HepG2 (cell line): ENCODE results near the gene TMTC1. TPM values are rescaled to one million over a fixed set of nuclear protein-coding genes. Genes with fewer than 3 reads are reported as not detected.

Experiments
- ATAC-seq: fragments of 200-7000 bp; cut with Tn5 transposase; 3 replicates; pipeline ENCODE4 v1.9.1; 2020; ENCODE audit warnings: mild to moderate bottlenecking, moderate library complexity
- BruUV-seq: library from RNA; stranded (reverse); fragments of 400-500 nt; replicated peaks from 2 replicates; lab custom pipeline; 2021; lab: Mats Ljungman, UMichigan
- CTCF ChIA-PET: fragments of 300-600 bp; formaldehyde crosslinking; extraction: SDS; loops from one replicate; lab custom pipeline; 2021; ENCODE audit warnings: low total read pairs, inconsistent platforms, low intra/inter-chr PET ratio; lab: Yijun Ruan, JAX
- POLR2A ChIA-PET: fragments of 350-600 bp; sonication (Branson Sonifier 250); formaldehyde crosslinking; loops from one replicate; lab custom pipeline; 2020; ENCODE audit warnings: antibody characterized with exemption, inconsistent platforms; lab: Yijun Ruan, JAX
- DNase-seq: peaks from one replicate; pipeline ENCODE4 v3.0.0-alpha.2; 2015; ENCODE audit warnings: low spot score
- FAIRE-seq: peaks from 3 replicates; lab custom pipeline; 2011; peaks lifted over from hg19 to GRCh38; lab: Jason Lieb, UNC
- H2AFZ ChIP-seq: one replicate; pipeline ENCODE4 v1.6.1; 2011; ENCODE audit warnings: low read length, inconsistent platforms
- H3K27ac ChIP-seq: fragments of 300-600 bp; 3 replicates; pipeline ENCODE4 v1.8.0; 2011; ENCODE audit warnings: mixed run types, mild to moderate bottlenecking, mixed read lengths, low read length, inconsistent platforms; ENCODE audit not compliant: insufficient read depth; ENCODE audit errors: extremely low read length
- H3K27me3 ChIP-seq, 2 experiments: fragments of 200-600 bp in 1 of 2; 2 replicates in 1 of 2; 3 replicates in 1 of 2; pipeline versions ENCODE4 v1.6.0 to v1.8.0; 2011; ENCODE audit warnings: low read length in 2 of 2, mild to moderate bottlenecking in 2 of 2, moderate library complexity in 2 of 2, inconsistent platforms in 1 of 2; ENCODE audit not compliant: insufficient read depth in 2 of 2, control insufficient read depth in 1 of 2
- H3K36me3 ChIP-seq, 2 experiments: fragments of 200-600 bp in 1 of 2; replicated peaks in 1 of 2; 2 replicates in 1 of 2; 3 replicates in 1 of 2; pipeline versions ENCODE4 v1.5.1 to v1.8.0; 2011; ENCODE audit warnings: low read length in 2 of 2, inconsistent platforms in 1 of 2; ENCODE audit not compliant: insufficient read depth in 2 of 2, control insufficient read depth in 1 of 2
- H3K4me1 ChIP-seq: 2 replicates; pipeline ENCODE4 v1.5.1; 2012; ENCODE audit warnings: low read length, inconsistent platforms; ENCODE audit not compliant: insufficient read depth
- H3K4me2 ChIP-seq: 2 replicates; pipeline ENCODE4 v1.6.0; 2011; ENCODE audit warnings: low read depth, low read length, inconsistent platforms
- H3K4me3 ChIP-seq, 3 experiments: fragments of 200-600 bp in 1 of 3; sonication (generic), shearing (Covaris generic) in 1 of 3; replicated peaks in 1 of 3; 2 replicates each; pipeline ENCODE4 v1.5.1; 2011 to 2016; ENCODE audit warnings: low read length in 3 of 3, inconsistent platforms in 2 of 3, low read depth in 2 of 3, mild to moderate bottlenecking in 2 of 3, control low read depth in 1 of 3, mixed read lengths in 1 of 3; ENCODE audit not compliant: insufficient read depth in 1 of 3
- H3K79me2 ChIP-seq: one replicate; pipeline ENCODE4 v1.6.1; 2011; ENCODE audit warnings: low read length, inconsistent platforms; ENCODE audit not compliant: insufficient read depth
- H3K9ac ChIP-seq: 2 replicates; pipeline ENCODE4 v1.6.0; 2011; ENCODE audit warnings: mild to moderate bottlenecking, low read depth, low read length, inconsistent platforms; ENCODE audit not compliant: insufficient read depth
- H3K9me3 ChIP-seq: 2 replicates; pipeline ENCODE4 v1.5.1; 2012; ENCODE audit warnings: mild to moderate bottlenecking, low read length
- H4K20me1 ChIP-seq: 2 replicates; pipeline ENCODE4 v1.6.0; 2011; ENCODE audit warnings: inconsistent platforms, mild to moderate bottlenecking, low read length, moderate library complexity; ENCODE audit not compliant: insufficient read depth
- NFE2L1 ChIP-seq: sonication (generic); formaldehyde crosslinking; IDR thresholded peaks from 2 replicates; pipeline ENCODE4 v1.4.0; 2020; ENCODE audit warnings: missing genetic modification reagents, mild to moderate bottlenecking, borderline replicate concordance
- SMC3 ChIP-seq: IDR thresholded peaks from 2 replicates; pipeline ENCODE4 v1.6.1; 2011; ENCODE audit warnings: low read length, improper control_type of control experiment
- STAG1 ChIP-seq: sonication (generic); formaldehyde crosslinking; IDR thresholded peaks from 2 replicates; pipeline ENCODE4 v1.4.0; 2020; ENCODE audit warnings: missing genetic modification reagents
- TARDBP ChIP-seq: sonication (generic); formaldehyde crosslinking; IDR thresholded peaks from 2 replicates; pipeline ENCODE4 v1.8.0; 2022; ENCODE audit warnings: mild to moderate bottlenecking, missing genetic modification reagents
- ZNF354B ChIP-seq: sonication (generic); formaldehyde crosslinking; IDR thresholded peaks from 2 replicates; pipeline ENCODE4 v1.8.0; 2022; ENCODE audit warnings: mild to moderate bottlenecking, missing genetic modification reagents
- in situ Hi-C: cut with HindIII; loops from 2 replicates; pipeline ENCODE4 v1.10.0; 2017; ENCODE audit warnings: low pct_unique_long_range_greater_than_20kb; ENCODE audit not compliant: extremely low pct_ligation_motif_present
- intact Hi-C: fragments of 100-400 bp; cut with micrococcal nuclease; formaldehyde crosslinking; loops from one replicate; pipeline ENCODE4 v1.10.0; 2022; ENCODE audit not compliant: unreplicated experiment
- polyA plus RNA-seq, 8 experiments: library from polyadenylated mRNA; depleted of rRNA in 3 of 8; stranded (reverse) in 7 of 8; unstranded in 1 of 8; fragments of >200 nt; fragmentation: Illumina TruSeq in 4 of 8; extraction: Trizol in 4 of 8; gene quantifications; 2 replicates each; pipeline versions ENCODE4 v1.2.1 to v1.2.3, GENCODE V29; 2011 to 2016; ENCODE audit warnings: low read depth in 4 of 8, missing spikeins in 1 of 8, mixed read lengths in 1 of 8; ENCODE audit not compliant: insufficient read depth in 1 of 8
- total RNA-seq, 5 experiments: library from RNA; depleted of rRNA; stranded (reverse); fragments of >200 nt; fragmentation: Illumina TruSeq; extraction: Trizol; gene quantifications; 2 replicates each; pipeline ENCODE4 v1.2.3, GENCODE V29; 2016; ENCODE audit warnings: low read depth in 1 of 5
- TF ChIP-seq, protein P1 (sequence below): sonication (generic); formaldehyde crosslinking; IDR thresholded peaks from 2 replicates; pipeline ENCODE4 v1.5.0; 2020; ENCODE audit warnings: mild to moderate bottlenecking, missing genetic modification reagents, moderate library complexity
- TF ChIP-seq, protein P2 (sequence below): sonication (generic); formaldehyde crosslinking; IDR thresholded peaks from 2 replicates; pipeline ENCODE4 v1.5.0; 2020; ENCODE audit warnings: missing genetic modification reagents, mild to moderate bottlenecking, borderline replicate concordance
- TF ChIP-seq, protein P3 (sequence below): sonication (generic); formaldehyde crosslinking; conservative IDR thresholded peaks from 2 replicates; pipeline ENCODE4 v1.4.0; 2020; ENCODE audit warnings: missing genetic modification reagents
- TF ChIP-seq, protein P4 (sequence below): sonication (generic); IDR thresholded peaks from 2 replicates; pipeline ENCODE4 v1.6.1; 2016; ENCODE audit warnings: low read depth, borderline replicate concordance

Gene TMTC1
- total and polyA plus RNA-seq, 2 of the 13 experiments (the other 11 are each of a cell fraction or from before 2014, with no cell fraction given) = 0.69 to 1.8 TPM

DNA sequence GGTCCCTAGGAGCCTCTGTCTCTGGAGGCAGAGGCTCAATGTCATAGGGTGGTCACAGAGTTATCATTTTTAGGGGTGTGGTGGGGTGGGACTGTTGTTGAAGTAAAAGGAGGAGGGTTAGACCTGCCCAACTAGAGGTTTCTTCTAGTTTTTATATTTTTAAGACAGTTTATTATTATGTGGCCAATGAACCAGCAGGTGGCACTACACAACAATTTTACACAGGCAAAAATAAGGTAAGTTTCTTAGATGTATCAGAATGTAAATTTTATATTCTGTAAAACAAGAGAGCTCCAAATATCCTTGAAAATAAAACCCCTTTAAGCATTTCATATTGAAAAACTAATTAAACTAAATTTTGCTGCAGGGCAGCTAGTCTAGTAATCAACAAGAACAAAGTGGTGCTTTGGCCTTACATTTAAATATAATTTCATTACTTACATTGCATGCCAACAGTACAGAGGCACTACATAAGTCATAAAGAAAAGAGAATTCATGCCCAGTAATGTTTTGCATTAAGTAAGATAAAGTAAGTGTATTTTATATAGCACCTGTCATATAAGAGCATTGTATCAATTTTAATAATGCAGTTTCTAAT lies 264.1 kb downstream of the TMTC1 start:
- POLR2A ChIA-PET = no interaction called here
- DNase-seq = peak; percentile 28
- Histone ChIP-seq H3K4me3 (no peak overlapping the region), H3K79me2 (no peaks in the 10 kb centered on the region), H3K9ac (no peak overlapping the region), H3K4me2 (no peak overlapping the region), H3K27me3 (no peaks in the 10 kb centered on the region), H3K4me1 (no peaks in the 10 kb centered on the region), H3K36me3 (no peaks in the 10 kb centered on the region), H3K27ac (no peak overlapping the region), H4K20me1 (no peaks in the 10 kb centered on the region), H2AFZ (no peak overlapping the region), H3K9me3 (no peaks in the 10 kb centered on the region)
- in situ Hi-C loops = no loop called here
- CTCF ChIA-PET = interaction anchor here (1.3 to 1.9 kb wide), 3 partner anchors 615 to 1288 kb away, joined by 5 to 12 read pairs (median 5); no protein-coding TSS in a partner anchor
- intact Hi-C loops = loop anchor here (1.0 to 10.0 kb wide), 5 partner anchors 212 to 1325 kb away; no protein-coding TSS in a partner anchor
- no peak for ATAC-seq
- FAIRE-seq = no peak
- TF ChIP-seq, protein P1, sequence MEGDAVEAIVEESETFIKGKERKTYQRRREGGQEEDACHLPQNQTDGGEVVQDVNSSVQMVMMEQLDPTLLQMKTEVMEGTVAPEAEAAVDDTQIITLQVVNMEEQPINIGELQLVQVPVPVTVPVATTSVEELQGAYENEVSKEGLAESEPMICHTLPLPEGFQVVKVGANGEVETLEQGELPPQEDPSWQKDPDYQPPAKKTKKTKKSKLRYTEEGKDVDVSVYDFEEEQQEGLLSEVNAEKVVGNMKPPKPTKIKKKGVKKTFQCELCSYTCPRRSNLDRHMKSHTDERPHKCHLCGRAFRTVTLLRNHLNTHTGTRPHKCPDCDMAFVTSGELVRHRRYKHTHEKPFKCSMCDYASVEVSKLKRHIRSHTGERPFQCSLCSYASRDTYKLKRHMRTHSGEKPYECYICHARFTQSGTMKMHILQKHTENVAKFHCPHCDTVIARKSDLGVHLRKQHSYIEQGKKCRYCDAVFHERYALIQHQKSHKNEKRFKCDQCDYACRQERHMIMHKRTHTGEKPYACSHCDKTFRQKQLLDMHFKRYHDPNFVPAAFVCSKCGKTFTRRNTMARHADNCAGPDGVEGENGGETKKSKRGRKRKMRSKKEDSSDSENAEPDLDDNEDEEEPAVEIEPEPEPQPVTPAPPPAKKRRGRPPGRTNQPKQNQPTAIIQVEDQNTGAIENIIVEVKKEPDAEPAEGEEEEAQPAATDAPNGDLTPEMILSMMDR (CRISPR knock-in tag) = peak; percentile 47
- TF ChIP-seq TARDBP (CRISPR knock-in tag) (no peak), NFE2L1 (CRISPR knock-in tag) (no peak), SMC3 (peak; percentile 47; the same call in 1 of the 2 replicates), STAG1 (CRISPR knock-in tag) (peak; percentile 66), ZNF354B (CRISPR knock-in tag) (no peak)
- TF ChIP-seq, protein P2, sequence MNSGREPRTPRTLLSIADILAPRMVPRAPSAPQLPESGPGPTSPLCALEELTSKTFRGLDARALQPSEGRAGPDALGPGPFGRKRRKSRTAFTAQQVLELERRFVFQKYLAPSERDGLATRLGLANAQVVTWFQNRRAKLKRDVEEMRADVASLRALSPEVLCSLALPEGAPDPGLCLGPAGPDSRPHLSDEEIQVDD = no peak
- TF ChIP-seq, protein P3, sequence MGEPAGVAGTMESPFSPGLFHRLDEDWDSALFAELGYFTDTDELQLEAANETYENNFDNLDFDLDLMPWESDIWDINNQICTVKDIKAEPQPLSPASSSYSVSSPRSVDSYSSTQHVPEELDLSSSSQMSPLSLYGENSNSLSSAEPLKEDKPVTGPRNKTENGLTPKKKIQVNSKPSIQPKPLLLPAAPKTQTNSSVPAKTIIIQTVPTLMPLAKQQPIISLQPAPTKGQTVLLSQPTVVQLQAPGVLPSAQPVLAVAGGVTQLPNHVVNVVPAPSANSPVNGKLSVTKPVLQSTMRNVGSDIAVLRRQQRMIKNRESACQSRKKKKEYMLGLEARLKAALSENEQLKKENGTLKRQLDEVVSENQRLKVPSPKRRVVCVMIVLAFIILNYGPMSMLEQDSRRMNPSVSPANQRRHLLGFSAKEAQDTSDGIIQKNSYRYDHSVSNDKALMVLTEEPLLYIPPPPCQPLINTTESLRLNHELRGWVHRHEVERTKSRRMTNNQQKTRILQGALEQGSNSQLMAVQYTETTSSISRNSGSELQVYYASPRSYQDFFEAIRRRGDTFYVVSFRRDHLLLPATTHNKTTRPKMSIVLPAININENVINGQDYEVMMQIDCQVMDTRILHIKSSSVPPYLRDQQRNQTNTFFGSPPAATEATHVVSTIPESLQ (CRISPR knock-in tag) = no peak
- TF ChIP-seq, protein P4, sequence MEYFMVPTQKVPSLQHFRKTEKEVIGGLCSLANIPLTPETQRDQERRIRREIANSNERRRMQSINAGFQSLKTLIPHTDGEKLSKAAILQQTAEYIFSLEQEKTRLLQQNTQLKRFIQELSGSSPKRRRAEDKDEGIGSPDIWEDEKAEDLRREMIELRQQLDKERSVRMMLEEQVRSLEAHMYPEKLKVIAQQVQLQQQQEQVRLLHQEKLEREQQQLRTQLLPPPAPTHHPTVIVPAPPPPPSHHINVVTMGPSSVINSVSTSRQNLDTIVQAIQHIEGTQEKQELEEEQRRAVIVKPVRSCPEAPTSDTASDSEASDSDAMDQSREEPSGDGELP = no peak
- no TSS peak for BruUV-seq
